Heart right ventricle (tissue), 16 donors: ENCODE data around the gene LAMA4. TPM values are rescaled to one million over a fixed set of nuclear protein-coding genes. Genes with fewer than 3 reads are reported as not detected.

ENCODE experiments used
- ATAC-seq, 8 donors: fragments of 200-7000 bp; cut with Tn5 transposase; one replicate each; pipeline ENCODE4 v1.9.1; 2020; ENCODE audit warnings: mild to moderate bottlenecking in 8 of 8, moderate library complexity in 8 of 8, moderate number of reproducible peaks in 1 of 8
- DNase-seq, 2 donors: peaks; one replicate each; pipeline ENCODE4 v3.0.0-alpha.2; 2020
- H3K27ac ChIP-seq, 10 donors: fragments of 200-600 bp; sonication (generic) in 2 of 10; one replicate each; pipeline versions ENCODE4 v1.5.0 to v1.8.0; 2020 to 2022; ENCODE audit warnings: mild to moderate bottlenecking in 3 of 10
- H3K27me3 ChIP-seq, 7 donors: fragments of 200-600 bp; one replicate each; pipeline ENCODE4 v1.8.0; 2021 to 2022; ENCODE audit warnings: mild to moderate bottlenecking in 2 of 7
- H3K36me3 ChIP-seq, 9 donors: fragments of 200-600 bp; sonication (generic) in 1 of 9; one replicate each; pipeline versions ENCODE4 v1.5.0 to v1.8.0; 2020 to 2022; ENCODE audit warnings: mild to moderate bottlenecking in 2 of 9
- H3K4me1 ChIP-seq, 9 donors: fragments of 200-600 bp; sonication (generic) in 1 of 9; one replicate each; pipeline versions ENCODE4 v1.5.0 to v1.8.0; 2020 to 2022; ENCODE audit warnings: mild to moderate bottlenecking in 4 of 9
- H3K4me3 ChIP-seq, 10 donors: fragments of 200-600 bp; sonication (generic) in 2 of 10; one replicate each; pipeline versions ENCODE4 v1.5.0 to v1.8.0; 2020 to 2022; ENCODE audit warnings: mild to moderate bottlenecking in 7 of 10, moderate library complexity in 2 of 10
- H3K9me3 ChIP-seq, 11 donors: fragments of 200-600 bp in 10 of 11; sonication (generic) in 2 of 11; one replicate each; pipeline versions ENCODE4 v1.5.0 to v1.8.0; 2013 to 2022; ENCODE audit warnings: mild to moderate bottlenecking in 2 of 11, control low read depth in 1 of 11, moderate library complexity in 1 of 11
- WGBS, 2 donors: extraction: QIAGEN DNeasy Blood & Tissue Kit; methylation state at CpG; one replicate each; pipeline ENCODE4 v1.1.7; 2013; ENCODE audit warnings: inconsistent platforms in 1 of 2; 5-methylcytosine and 5-hydroxymethylcytosine counted together
- intact Hi-C, 10 donors: fragments of 100-400 bp; cut with DNase I; formaldehyde crosslinking; loops; one replicate each; pipeline versions ENCODE4 v1.11.1 to v1.14.2; 2022
- polyA plus RNA-seq, 2 donors: library from polyadenylated mRNA; stranded (reverse); fragments of 200-250 nt; gene quantifications; one replicate each; pipeline ENCODE4 v1.2.3, GENCODE V29; 2013
- total RNA-seq, 10 donors: library from RNA; stranded (reverse); fragmentation: NEBNext Ultra II Directional in 3 of 10; extraction: Animal tissue kit (Norgen Biotek cat#: 25700) in 3 of 10; gene quantifications; one replicate each; pipeline versions ENCODE4 v1.2.1 to v1.2.4, GENCODE V29; 2021 to 2023
- TF ChIP-seq, protein P1 (sequence below), 9 donors: fragments of 200-600 bp; sonication (generic) in 2 of 9; IDR thresholded peaks; one replicate each; pipeline versions ENCODE4 v1.5.0 to v1.8.0; 2021 to 2022; ENCODE audit warnings: antibody characterized with exemption in 9 of 9, mild to moderate bottlenecking in 5 of 9, moderate library complexity in 1 of 9
- donor health status: Arrhythmogenic right ventricular cardiomyopathy.
- donor health status: ischemic (EF 13 %, LVEDD 7.1; RV severe dilation, severe dysfunction).
- donor health status: healthy with polysubstance abuse.
- donor health status: DM: no; HTN: yes; CAD: no.
- donor health status: DM: no; HTN: no; CAD: no.
- donor health status: ischemic (EF 25% LVEDD 6.9; RV normal size, moderate dysfunction).
- donor health status: ischemic (EF 25% LVEDD 5.7; RV mildly dilated, moderate dysfunction).
- donor health status: healthy.
- donor health status: DM: yes; HTN: yes; CAD: no.
- donor health status: Ischemic cardiomyopathy.
- donor health status: ischemic (EF 35%, LVEDD 5.7; RV mildly dilated, moderate dysfunction).
- donor health status: nonischemic (EF 11% LVEDD 7.7; RV severe dilation, severe dysfunction).
- donor health status: DM: yes; HTN: yes; CAD: no.
- donor health status: PGD.
- donor health status: ischemic (EF 29% LVEDD 5.4; RV normal size, mild dysfunction).
- donor health status: nonischemic (EF 23%, LVEDD 6.1; RV moderate dilation, normal function).

Gene LAMA4
- total and polyA plus RNA-seq, 12 donors = 23.7 to 103 (median 82.5) TPM

DNA sequence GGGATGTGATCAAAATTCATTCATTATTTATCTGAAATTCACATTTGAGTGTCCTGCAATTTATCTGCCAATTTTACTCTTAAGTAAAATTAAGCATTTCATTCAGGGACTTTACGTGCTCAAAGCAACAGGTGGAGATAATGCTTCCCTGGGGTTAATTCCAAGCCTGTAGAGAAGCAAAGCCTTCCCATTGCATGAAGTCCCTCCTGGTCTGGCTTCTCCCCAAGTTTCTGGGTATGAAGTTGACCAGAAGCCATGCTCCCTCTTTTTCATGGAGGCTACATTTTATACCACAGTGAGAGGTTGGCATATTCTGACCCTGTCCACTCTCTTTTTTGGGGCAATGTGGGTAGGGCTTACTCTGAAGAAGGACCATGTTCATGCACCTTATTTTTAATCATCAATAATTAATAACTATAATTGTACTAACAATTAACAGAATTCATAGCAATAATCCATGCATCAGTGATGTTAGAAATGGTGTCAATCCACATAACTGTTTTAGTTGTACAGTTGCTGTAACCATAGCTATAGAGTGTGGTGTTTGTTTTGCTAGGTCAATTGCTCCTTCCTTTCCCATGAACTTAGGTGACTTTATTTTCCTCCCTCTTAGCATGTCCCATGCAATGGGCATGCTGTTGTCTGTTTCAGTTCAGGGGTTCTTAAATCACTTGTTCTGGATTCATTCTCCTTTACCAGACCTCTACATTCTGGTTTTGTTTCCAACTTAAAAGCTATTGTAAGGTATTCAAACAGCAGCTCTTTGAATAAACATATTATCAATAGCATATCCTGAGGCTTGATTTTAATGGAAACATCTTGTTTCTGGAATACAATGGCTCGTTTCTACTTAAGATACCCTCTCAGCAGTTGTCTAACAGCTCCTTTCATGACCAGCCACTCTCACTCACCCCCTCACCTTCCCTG, 1.5 kb downstream of the LAMA4 start:
- H3K27me3 ChIP-seq = peaks cover 0 to 20% (median 0%) of the 10 kb centered on the region in 7 donors
- H3K9me3 ChIP-seq = no peaks in the 10 kb centered on the region
- intact Hi-C loops = loop anchor here in 8 of 10 donors (5.0 to 10.0 kb wide), 6 partner anchors 36 to 71 kb away; no protein-coding TSS in a partner anchor
- H3K4me3 ChIP-seq = peak overlapping the region; percentile 66 to 94 (median 81)
- DNase-seq (peak in 1 of 2 donors; percentile 64), ATAC-seq (peak in 6 of 8 donors; percentile 16 to 41 (median 32))
- TF ChIP-seq, protein P1, sequence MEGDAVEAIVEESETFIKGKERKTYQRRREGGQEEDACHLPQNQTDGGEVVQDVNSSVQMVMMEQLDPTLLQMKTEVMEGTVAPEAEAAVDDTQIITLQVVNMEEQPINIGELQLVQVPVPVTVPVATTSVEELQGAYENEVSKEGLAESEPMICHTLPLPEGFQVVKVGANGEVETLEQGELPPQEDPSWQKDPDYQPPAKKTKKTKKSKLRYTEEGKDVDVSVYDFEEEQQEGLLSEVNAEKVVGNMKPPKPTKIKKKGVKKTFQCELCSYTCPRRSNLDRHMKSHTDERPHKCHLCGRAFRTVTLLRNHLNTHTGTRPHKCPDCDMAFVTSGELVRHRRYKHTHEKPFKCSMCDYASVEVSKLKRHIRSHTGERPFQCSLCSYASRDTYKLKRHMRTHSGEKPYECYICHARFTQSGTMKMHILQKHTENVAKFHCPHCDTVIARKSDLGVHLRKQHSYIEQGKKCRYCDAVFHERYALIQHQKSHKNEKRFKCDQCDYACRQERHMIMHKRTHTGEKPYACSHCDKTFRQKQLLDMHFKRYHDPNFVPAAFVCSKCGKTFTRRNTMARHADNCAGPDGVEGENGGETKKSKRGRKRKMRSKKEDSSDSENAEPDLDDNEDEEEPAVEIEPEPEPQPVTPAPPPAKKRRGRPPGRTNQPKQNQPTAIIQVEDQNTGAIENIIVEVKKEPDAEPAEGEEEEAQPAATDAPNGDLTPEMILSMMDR (IDR thresholded peaks at IDR 0.05) = no peak
- peaks cover 0 to 32% (median 0%) of the 10 kb centered on the region in 9 donors for H3K36me3 ChIP-seq
- H3K4me1 ChIP-seq = peaks cover 15 to 65% (median 43%) of the 10 kb centered on the region in 9 donors
- 3 to 6% methylated on average over 2 of the region's 2 CpGs for WGBS, 2 donors
- H3K27ac ChIP-seq = peak overlapping the region; percentile 91 to 99 (median 97)

DNA sequence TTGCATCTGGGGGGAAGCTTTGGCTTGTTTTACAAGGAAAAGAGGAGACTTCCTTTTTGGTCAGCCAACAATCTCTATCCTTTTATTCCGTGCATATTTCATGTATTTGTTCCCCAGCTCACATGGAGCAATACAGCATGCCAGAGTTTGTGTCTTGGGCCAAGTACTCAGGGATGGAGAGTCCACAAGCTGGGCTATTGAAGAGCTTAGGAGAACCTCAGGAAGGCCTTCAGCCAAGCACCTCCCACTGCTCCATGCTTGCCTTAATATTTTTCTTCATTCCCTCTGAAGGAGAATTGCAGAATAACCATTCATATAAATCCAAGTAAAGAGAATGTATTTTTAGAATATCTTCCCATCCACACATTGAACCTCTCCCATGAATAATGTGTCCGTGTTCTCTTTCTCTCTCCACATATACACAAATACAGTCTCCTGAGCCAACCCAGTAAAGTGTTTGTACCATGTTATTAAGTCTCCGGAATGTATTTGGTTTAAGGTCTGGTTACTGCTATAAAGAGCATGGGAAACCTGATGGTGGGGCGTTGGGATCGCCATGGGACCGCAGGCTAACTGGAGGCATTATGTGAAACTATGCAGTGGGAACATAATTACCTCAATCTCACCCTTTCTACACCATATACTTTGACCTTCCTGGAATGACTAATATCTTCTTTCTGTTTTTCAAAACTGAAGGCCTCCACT, 3.0 kb downstream of the LAMA4 start:
- Histone ChIP-seq H3K36me3 (peaks cover 0 to 45% (median 0%) of the 10 kb centered on the region in 9 donors), H3K27me3 (peaks cover 0 to 20% (median 0%) of the 10 kb centered on the region in 7 donors), H3K4me1 (peaks cover 15 to 74% (median 58%) of the 10 kb centered on the region in 9 donors), H3K27ac (peak overlapping the region; percentile 91 to 99 (median 97)), H3K4me3 (peak overlapping the region; percentile 66 to 94 (median 81)), H3K9me3 (no peaks in the 10 kb centered on the region)
- 26 to 36% methylated on average over 6 of the region's 6 CpGs for WGBS, 2 donors
- intact Hi-C loops = loop anchor here in 8 of 10 donors (2.0 to 10.0 kb wide), 7 partner anchors 17 to 69 kb away; no protein-coding TSS in a partner anchor
- DNase-seq (peak; percentile 23 to 61), ATAC-seq (peak in 7 of 8 donors; percentile 38 to 58 (median 48))
- TF ChIP-seq, protein P1 (IDR thresholded peaks at IDR 0.05) = no peak

DNA sequence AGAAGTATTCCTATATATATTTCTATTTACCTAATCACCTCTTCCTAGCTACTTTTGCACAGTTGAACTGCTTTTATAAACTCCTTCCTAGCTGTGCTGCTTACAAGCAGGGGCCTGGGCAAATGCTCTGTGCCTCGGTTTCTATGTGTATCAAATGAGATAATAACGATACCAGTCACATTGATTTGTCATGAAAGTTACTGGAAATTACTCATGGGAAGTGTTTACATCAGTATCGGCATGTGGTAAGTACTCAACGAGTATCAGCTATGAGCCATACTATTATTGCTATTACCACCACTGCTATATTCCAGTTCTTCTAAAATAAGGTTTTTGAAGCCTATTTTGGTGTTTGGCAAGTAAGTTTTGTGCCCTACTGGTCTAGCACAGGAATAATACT, 4.9 kb downstream of the LAMA4 start:
- peaks cover 0 to 16% (median 0%) of the 10 kb centered on the region in 7 donors for H3K27me3 ChIP-seq
- no peak for DNase-seq
- peak overlapping the region in 8 of 10 donors; percentile 4 to 99 (median 97) for H3K27ac ChIP-seq
- no peak for ATAC-seq
- intact Hi-C loops = no loop called here
- H3K4me1 ChIP-seq = peaks cover 10 to 80% (median 63%) of the 10 kb centered on the region in 9 donors
- WGBS, 2 donors = 74 to 76% methylated on average over 4 of the region's 4 CpGs
- no peaks in the 10 kb centered on the region for H3K9me3 ChIP-seq
- H3K36me3 ChIP-seq = peaks cover 0 to 61% (median 0%) of the 10 kb centered on the region in 9 donors
- TF ChIP-seq, protein P1 (IDR thresholded peaks at IDR 0.05) = no peak
- peak overlapping the region in 3 of 10 donors; percentile 1 to 94 (median 79) for H3K4me3 ChIP-seq

DNA sequence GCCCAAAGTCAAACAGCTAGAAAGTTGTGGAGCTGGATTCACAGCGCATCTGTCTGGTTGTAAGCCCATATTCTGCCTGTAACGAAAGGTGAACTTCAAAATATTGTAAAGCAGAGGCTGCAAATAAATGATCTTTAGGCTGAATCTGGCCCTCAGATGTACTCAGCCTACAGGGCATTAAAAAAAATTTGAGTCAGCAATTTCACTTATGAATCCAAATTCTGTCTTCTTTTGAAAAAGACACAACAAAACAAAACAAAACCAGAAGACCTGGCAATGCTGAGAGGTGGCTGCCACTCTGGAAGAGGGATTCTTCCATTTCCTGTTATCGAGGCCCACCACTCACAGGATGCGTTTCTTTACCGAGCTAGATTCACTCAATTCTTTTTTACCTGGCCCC, 7.1 kb downstream of the LAMA4 start:
- Histone ChIP-seq H3K4me1 (peaks cover 10 to 100% (median 79%) of the 10 kb centered on the region in 9 donors), H3K27me3 (no peaks in the 10 kb centered on the region), H3K36me3 (peaks cover 0 to 66% (median 0%) of the 10 kb centered on the region in 9 donors), H3K27ac (peak overlapping the region in 9 of 10 donors; percentile 37 to 99 (median 61)), H3K4me3 (peak overlapping the region in 4 of 10 donors; percentile 4 to 14 (median 6)), H3K9me3 (no peaks in the 10 kb centered on the region)
- 72 to 74% methylated on average over 5 of the region's 5 CpGs for WGBS, 2 donors
- DNase-seq (no peak), ATAC-seq (no peak)
- intact Hi-C loops = no loop called here
- TF ChIP-seq, protein P1 (IDR thresholded peaks at IDR 0.05) = no peak
